ENCODE data around the gene ITPRIPL2.

GRCh38 chr16:19123535-19124178, 9.9 kb downstream of the ITPRIPL2 start:
- TF ChIP-seq TEAD4 (CRISPR knock-in tag; IDR thresholded peaks at IDR 0.05) (no peak), MAX (CRISPR knock-in tag; IDR thresholded peaks at IDR 0.05) (no peak)

All from WTC11 (cell line).